GM19240 (cell line): ENCODE results near the gene PGLYRP3.

Experiments
- DNase-seq: peaks from one replicate; pipeline ENCODE4 v3.0.0; 2011; ENCODE audit warnings: low spot score; ENCODE audit not compliant: insufficient read length

PGLYRP3 gene

GRCh38 chr1:153261281-153262069 is 51.3 kb downstream of the PGLYRP3 start:
- no peak for DNase-seq

- DNase-seq, result no peak
Observed at GRCh38 chr1:153260585-153261280, 52.0 kb downstream of the PGLYRP3 start.

- no peak for DNase-seq
Observed at GRCh38 chr1:153259387-153259786, 53.4 kb downstream of the PGLYRP3 start, which contains the start of gene LORICRIN. LORICRIN (plus strand) TSS chr1:153259687; CDS start chr1:153260950, 1,263 bp downstream.

GRCh38 chr1:153253693-153254092 is 59.1 kb downstream of the PGLYRP3 start:
- no peak for DNase-seq

GRCh38 chr1:153253076-153253475 is 59.7 kb downstream of the PGLYRP3 start:
- no peak for DNase-seq

GRCh38 chr1:153251988-153252387 is 60.8 kb downstream of the PGLYRP3 start:
- DNase-seq, result no peak

GRCh38 chr1:153251562-153251961 is 61.2 kb downstream of the PGLYRP3 start:
- no peak for DNase-seq

GRCh38 chr1:153251087-153251486 is 61.7 kb downstream of the PGLYRP3 start:
- no peak for DNase-seq

GRCh38 chr1:153250166-153250565 is 62.6 kb downstream of the PGLYRP3 start:
- no peak for DNase-seq

GRCh38 chr1:153248176-153248879 is 64.4 kb downstream of the PGLYRP3 start:
- DNase-seq, result no peak
